Common myeloid progenitor, CD34-positive (primary cell): ENCODE results near the gene DPCD. TPM values are rescaled to one million over a fixed set of nuclear protein-coding genes. Genes with fewer than 3 reads are reported as not detected.

Experiments used
- CTCF ChIA-PET: fragments of 350-600 bp; sonication (Branson Sonifier 250); formaldehyde crosslinking; loops from one replicate; lab custom pipeline; 2021; ENCODE audit warnings: antibody characterized with exemption; lab: Charles Lee
- POLR2A ChIA-PET: fragments of 350-600 bp; sonication (Branson Sonifier 250); formaldehyde crosslinking; loops from one replicate; lab custom pipeline; 2021; ENCODE audit warnings: antibody characterized with exemption; lab: Charles Lee
- DNase-seq, 3 donors: peaks; one replicate each; pipeline versions ENCODE4 v3.0.0 to v3.0.0-alpha.2; 2013
- H3K27ac ChIP-seq, 2 experiments: 1 replicate in 1 of 2; 2 replicates in 1 of 2; pipeline ENCODE4 v1.7.0; 2013; ENCODE audit warnings: inconsistent platforms in 2 of 2, low read length in 2 of 2, mild to moderate bottlenecking in 2 of 2, low read depth in 1 of 2, moderate library complexity in 1 of 2; ENCODE audit not compliant: severe bottlenecking in 2 of 2, insufficient read depth in 1 of 2, poor library complexity in 1 of 2
- H3K27me3 ChIP-seq, 5 experiments: replicated peaks in 2 of 5; 1 replicate in 3 of 5; 2 replicates in 2 of 5; pipeline versions ENCODE4 v1.6.1 to v1.7.0; 2013; ENCODE audit warnings: low read length in 4 of 5, mild to moderate bottlenecking in 2 of 5, moderate library complexity in 2 of 5, inconsistent platforms in 1 of 5; ENCODE audit not compliant: insufficient read depth in 5 of 5, control insufficient read depth in 4 of 5
- H3K36me3 ChIP-seq, 4 experiments: 1 replicate in 2 of 4; 2 replicates in 2 of 4; pipeline versions ENCODE4 v1.6.1 to v1.7.0; 2013; ENCODE audit warnings: low read length in 3 of 4, control low read depth in 1 of 4, mild to moderate bottlenecking in 1 of 4; ENCODE audit not compliant: control insufficient read depth in 4 of 4, insufficient read depth in 4 of 4
- H3K4me1 ChIP-seq, 4 experiments: 1 replicate in 3 of 4; 2 replicates in 1 of 4; pipeline versions ENCODE4 v1.6.1 to v1.7.1; 2013; ENCODE audit warnings: low read length in 3 of 4, mild to moderate bottlenecking in 3 of 4, control low read depth in 1 of 4, inconsistent platforms in 1 of 4, moderate library complexity in 1 of 4; ENCODE audit not compliant: control insufficient read depth in 4 of 4, insufficient read depth in 4 of 4; ENCODE audit errors: control extremely low read depth in 1 of 4
- H3K4me3 ChIP-seq, 7 experiments: 1 replicate in 4 of 7; 2 replicates in 3 of 7; pipeline versions ENCODE4 v1.5.1 to v1.7.0; 2013; ENCODE audit warnings: mild to moderate bottlenecking in 7 of 7, low read length in 6 of 7, moderate library complexity in 6 of 7, inconsistent platforms in 2 of 7, low read depth in 2 of 7, control low read depth in 1 of 7; ENCODE audit not compliant: insufficient read depth in 4 of 7, control insufficient read depth in 1 of 7; ENCODE audit errors: extremely low read depth in 1 of 7
- H3K9me3 ChIP-seq, 5 experiments: 1 replicate in 4 of 5; 2 replicates in 1 of 5; pipeline versions ENCODE4 v1.6.1 to v1.7.1; 2013; ENCODE audit warnings: low read length in 4 of 5, mild to moderate bottlenecking in 2 of 5, inconsistent platforms in 1 of 5, low read depth in 1 of 5, moderate library complexity in 1 of 5; ENCODE audit not compliant: control insufficient read depth in 4 of 5, insufficient read depth in 2 of 5; ENCODE audit errors: control extremely low read depth in 1 of 5
- WGBS: methylation state at CpG from one replicate; pipeline ENCODE4 v1.1.5; 2013; ENCODE audit not compliant: insufficient coverage; 5-methylcytosine and 5-hydroxymethylcytosine counted together
- polyA plus RNA-seq: library from polyadenylated mRNA; unstranded; fragments of 120-200 nt; gene quantifications from one replicate; pipeline ENCODE4 v1.2.1, GENCODE V29; 2013

Gene DPCD
- 11.1 TPM for polyA plus RNA-seq

GRCh38 chr10:101587725-101588653 is at the start of gene DPCD, which contains the start of gene POLL:
Gene DPCD (plus strand): TSS chr10:101588321. CDS start chr10:101588337, 16 bp downstream.
Gene POLL (minus strand): TSS chr10:101588257. CDS start chr10:101587360, 897 bp downstream.
- peak; percentile 86 to 87 (median 87) for DNase-seq
- H3K9me3 ChIP-seq = no peaks in the 10 kb centered on the region
- POLR2A ChIA-PET = interaction anchor here (0.6 kb wide), 1 partner anchor 107 kb away, joined by 3 read pairs; no protein-coding TSS in a partner anchor
- peak within 1 kb of the TSS; percentile 27 to 84 for H3K27ac ChIP-seq
- H3K4me3 ChIP-seq = peak within 1 kb of the TSS; percentile 74 to 96 (median 87)
- H3K4me1 ChIP-seq = peaks cover 5 to 21% (median 18%) of the 10 kb centered on the region in 4 experiments
- H3K27me3 ChIP-seq = no peaks in the 10 kb centered on the region
- H3K36me3 ChIP-seq = peaks cover 0 to 24% (median 18%) of the 10 kb centered on the region in 4 experiments
- WGBS = 0% methylated on average over 41 of the region's 50 CpGs
- CTCF ChIA-PET = interaction anchor here (0.8 to 1.2 kb wide), 5 partner anchors 12 to 94 kb away, joined by 3 to 4 read pairs (median 3); no protein-coding TSS in a partner anchor

GRCh38 chr10:101538446-101538845 is 49.7 kb upstream of the DPCD start:
- peaks cover 7 to 23% (median 17%) of the 10 kb centered on the region in 4 experiments for H3K4me1 ChIP-seq
- H3K27ac ChIP-seq = no peak overlapping the region
- POLR2A ChIA-PET = no interaction called here
- H3K9me3 ChIP-seq = no peaks in the 10 kb centered on the region
- no peak for DNase-seq
- CTCF ChIA-PET = interaction anchor here (1.4 kb wide), 1 partner anchor 31 kb away, joined by 4 read pairs; no protein-coding TSS in a partner anchor
- H3K27me3 ChIP-seq = no peaks in the 10 kb centered on the region
- H3K4me3 ChIP-seq = no peak overlapping the region
- WGBS = 100% methylated on average over 2 of the region's 2 CpGs
- H3K36me3 ChIP-seq = peaks cover 8 to 13% (median 10%) of the 10 kb centered on the region in 4 experiments

GRCh38 chr10:101545898-101546297 is 42.2 kb upstream of the DPCD start:
- POLR2A ChIA-PET = interaction anchor here (0.7 kb wide), 1 partner anchor 10 kb away, joined by 3 read pairs; no protein-coding TSS in a partner anchor
- H3K27ac ChIP-seq = no peak overlapping the region
- CTCF ChIA-PET = interaction anchor here (1.3 to 1.6 kb wide), 2 partner anchors 10 to 244 kb away, joined by 3 to 6 read pairs; no protein-coding TSS in a partner anchor
- no peaks in the 10 kb centered on the region for H3K27me3 ChIP-seq
- peak in 2 of 3 donors; percentile 21 to 32 for DNase-seq
- H3K4me3 ChIP-seq = no peak overlapping the region
- no peaks in the 10 kb centered on the region for H3K9me3 ChIP-seq
- no peaks in the 10 kb centered on the region for H3K4me1 ChIP-seq
- peaks cover 4 to 11% (median 5%) of the 10 kb centered on the region in 4 experiments for H3K36me3 ChIP-seq

DNA sequence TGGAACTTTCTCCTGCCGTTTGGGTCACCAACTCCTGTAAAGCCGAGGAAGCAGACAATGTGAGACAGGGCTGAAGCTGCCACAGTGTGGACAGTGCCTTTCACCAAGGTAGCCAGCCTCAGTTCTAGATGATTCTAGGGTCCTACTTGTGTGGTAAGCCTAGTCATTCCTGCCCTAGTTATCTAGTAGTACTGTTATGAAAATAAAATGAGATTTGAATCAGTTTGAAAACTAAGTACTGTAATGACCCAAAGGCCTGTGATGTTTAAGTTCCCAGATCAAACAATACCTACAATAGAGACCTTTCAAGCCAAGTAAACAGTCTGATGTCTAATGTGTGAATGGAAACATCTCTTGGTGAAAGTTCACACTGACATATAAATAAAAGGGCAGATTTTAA is 37.2 kb upstream of the DPCD start:
- WGBS = no CpG with 5 or more reads among the region's 2 CpGs
- CTCF ChIA-PET = interaction anchor here (1.3 kb wide), 1 partner anchor 13 kb away, joined by 4 read pairs; no protein-coding TSS in a partner anchor
- peaks cover 8 to 31% (median 12%) of the 10 kb centered on the region in 4 experiments for H3K36me3 ChIP-seq
- POLR2A ChIA-PET = no interaction called here
- no peaks in the 10 kb centered on the region for H3K27me3 ChIP-seq
- no peak overlapping the region for H3K4me3 ChIP-seq
- no peak for DNase-seq
- H3K4me1 ChIP-seq = no peaks in the 10 kb centered on the region
- no peak overlapping the region for H3K27ac ChIP-seq
- no peaks in the 10 kb centered on the region for H3K9me3 ChIP-seq

- Histone ChIP-seq H3K9me3 (no peaks in the 10 kb centered on the region), H3K27ac (no peak overlapping the region), H3K36me3 (peaks cover 8 to 28% (median 12%) of the 10 kb centered on the region in 4 experiments), H3K4me3 (no peak overlapping the region), H3K27me3 (no peaks in the 10 kb centered on the region), H3K4me1 (no peaks in the 10 kb centered on the region)
- 92% methylated on average over 2 of the region's 3 CpGs for WGBS
- peak in 1 of 3 donors; percentile 23 for DNase-seq
- POLR2A ChIA-PET = no interaction called here
- CTCF ChIA-PET = interaction anchor here (0.6 to 1.0 kb wide), 3 partner anchors 9 to 481 kb away, joined by 3 read pairs; no protein-coding TSS in a partner anchor
Measured at GRCh38 chr10:101552442-101552841, 35.7 kb upstream of the DPCD start.

- Histone ChIP-seq H3K9me3 (no peaks in the 10 kb centered on the region), H3K4me3 (no peak overlapping the region), H3K27ac (no peak overlapping the region), H3K36me3 (peaks cover 0 to 13% (median 4%) of the 10 kb centered on the region in 4 experiments), H3K4me1 (peaks cover 0 to 10% (median 5%) of the 10 kb centered on the region in 4 experiments), H3K27me3 (no peaks in the 10 kb centered on the region)
- ChIA-PET CTCF (no interaction called here), POLR2A (no interaction called here)
- DNase-seq = no peak
- 94% methylated on average over 2 of the region's 2 CpGs for WGBS
Measured at GRCh38 chr10:101557541-101557940, 30.6 kb upstream of the DPCD start.
